ENCODE data around the gene THSD4.
A peak's percentile ranks its signal among the peaks of the same experiment; 100 is the strongest.
"Not testable (repeated sequence)": the region's sequence is repeated elsewhere in the genome, so short reads cannot be mapped to it uniquely, and the experiment has no call there.

THSD4 gene

GRCh38 chr15:71362556-71362955 is 247.3 kb downstream of the THSD4 start:
- no peak for DNase-seq

DNA sequence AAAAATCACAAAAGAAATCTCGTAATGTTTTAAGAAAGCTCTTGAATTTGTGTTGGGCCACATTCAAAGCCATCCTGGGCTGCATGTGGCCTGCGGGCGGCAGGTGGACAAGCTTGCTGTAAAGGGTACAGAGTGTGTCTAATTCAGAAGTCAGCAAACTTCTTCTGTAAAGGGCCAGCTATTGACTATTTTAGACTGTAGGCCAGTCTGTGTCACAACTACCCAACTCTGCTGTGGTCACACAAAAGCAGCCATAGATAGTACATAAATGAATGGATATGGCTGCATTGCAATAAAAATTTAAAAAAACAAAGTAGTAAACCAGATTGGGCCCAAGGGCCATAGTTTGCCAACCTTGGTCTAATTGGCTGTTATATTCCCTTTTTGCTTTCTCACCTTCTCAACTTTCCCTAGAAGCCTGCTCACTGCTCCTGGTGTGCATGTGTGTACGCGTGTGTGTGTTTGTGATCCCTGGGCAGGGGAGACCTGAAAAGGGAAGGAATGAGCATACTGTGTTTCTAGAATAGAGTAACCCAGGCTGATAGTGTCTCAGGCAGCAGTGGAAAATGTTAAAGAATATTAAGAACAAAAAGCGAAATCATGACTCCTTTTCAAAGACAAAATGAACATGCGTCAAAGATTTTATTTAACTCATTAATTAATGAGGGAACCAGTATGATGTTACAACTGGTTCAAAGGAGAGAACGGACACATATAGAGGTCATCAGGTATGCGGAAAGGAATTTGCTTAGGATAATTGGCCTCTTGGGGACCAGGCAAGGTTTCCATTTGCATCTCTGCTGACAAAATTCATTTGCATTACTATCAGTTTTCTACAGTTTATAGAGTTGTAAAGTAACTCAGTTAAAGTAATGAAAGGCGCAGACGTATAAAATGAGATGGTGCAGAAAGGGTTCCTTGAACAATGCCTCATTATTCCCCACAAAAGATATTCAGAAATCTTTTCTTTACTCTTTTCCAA is 248.0 kb downstream of the THSD4 start:
- DNase-seq, result no peak

DNA sequence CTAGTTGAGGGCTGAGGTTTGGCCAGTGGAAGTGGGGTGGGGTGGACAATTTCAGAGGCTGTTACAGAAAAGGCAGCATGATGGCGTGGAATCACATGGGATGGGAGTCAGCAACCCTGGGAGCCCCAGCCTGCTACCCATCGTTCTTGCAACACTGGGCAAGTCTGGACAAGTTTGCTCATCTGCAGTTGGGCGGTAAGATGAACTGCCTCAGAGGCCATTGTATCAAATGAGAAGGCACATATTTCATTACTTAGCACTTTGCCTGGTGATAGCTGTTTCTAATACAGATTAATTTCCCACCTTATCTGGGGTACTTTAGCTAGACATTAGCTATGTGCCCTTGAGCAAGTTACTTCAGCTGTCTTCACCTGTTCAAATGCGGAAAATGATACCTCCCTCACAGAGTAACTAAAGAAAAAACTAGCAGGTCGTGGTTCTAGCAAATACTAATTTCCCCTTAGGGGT is 248.9 kb downstream of the THSD4 start:
- no peak for DNase-seq

GRCh38 chr15:71366522-71366921 is 251.3 kb downstream of the THSD4 start:
- DNase-seq, result no peak

GRCh38 chr15:71366926-71367325 is 251.7 kb downstream of the THSD4 start:
- DNase-seq, result peak; percentile 15

GRCh38 chr15:71367737-71368136 is 252.5 kb downstream of the THSD4 start:
- DNase-seq, result not testable (repeated sequence)

DNA sequence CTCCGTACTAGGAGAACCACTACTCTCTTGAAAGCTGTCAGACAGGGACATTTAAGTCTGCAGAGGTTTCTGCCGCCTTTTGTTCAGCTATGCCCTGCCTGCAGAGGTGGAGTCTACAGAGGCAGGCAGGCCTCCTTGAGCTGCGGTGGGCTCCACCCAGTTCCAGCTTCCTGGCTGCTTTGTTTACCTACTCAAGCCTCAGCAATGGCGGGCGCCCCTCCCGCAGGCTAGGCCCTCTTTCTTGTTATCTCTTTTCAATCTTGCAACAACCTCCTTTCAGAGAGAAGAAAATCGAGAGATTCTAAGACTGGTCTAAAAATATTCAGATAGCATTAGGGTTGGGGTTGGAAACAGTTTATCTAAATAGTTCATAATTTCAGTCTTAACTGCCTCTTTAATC is 257.5 kb downstream of the THSD4 start:
- not testable (repeated sequence) for DNase-seq

- DNase-seq, result no peak
These were observed 258.6 kb downstream of the THSD4 start for GRCh38 chr15:71373917-71374316.

DNA sequence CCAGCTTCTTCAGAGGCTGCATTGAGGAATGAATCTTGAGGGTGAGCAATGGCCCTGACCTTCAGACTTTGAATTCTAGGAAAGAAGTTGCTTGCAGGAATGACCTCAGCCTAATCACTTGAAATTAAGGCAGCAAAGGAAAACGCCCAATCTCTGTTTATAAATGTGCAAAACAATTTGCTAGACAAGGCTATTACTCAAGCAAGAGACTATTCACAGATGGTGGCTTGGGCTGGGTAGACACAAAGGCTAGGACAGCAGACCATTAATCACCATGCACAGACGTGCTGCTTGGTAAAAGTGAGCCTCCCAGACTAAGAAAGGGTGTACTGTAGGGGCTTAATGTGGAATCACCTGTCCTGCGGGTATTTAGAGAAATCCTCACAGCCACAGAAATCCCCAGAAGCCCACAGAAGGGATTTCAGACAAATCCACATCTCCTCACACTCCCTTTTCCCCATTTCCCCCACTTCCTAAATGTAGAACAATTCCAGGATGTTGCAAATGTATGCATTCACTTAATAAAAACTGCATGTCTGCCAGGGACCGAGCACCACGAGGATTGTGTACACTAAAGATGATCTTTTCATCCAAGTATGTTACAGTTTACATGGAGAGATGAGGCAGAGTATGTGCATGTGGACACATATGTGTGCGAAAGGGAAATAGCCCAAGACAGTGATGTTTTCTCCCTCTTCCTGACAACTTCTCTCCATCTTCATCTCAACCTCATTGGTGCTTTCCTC is 259.5 kb downstream of the THSD4 start:
- DNase-seq, result no peak

DNA sequence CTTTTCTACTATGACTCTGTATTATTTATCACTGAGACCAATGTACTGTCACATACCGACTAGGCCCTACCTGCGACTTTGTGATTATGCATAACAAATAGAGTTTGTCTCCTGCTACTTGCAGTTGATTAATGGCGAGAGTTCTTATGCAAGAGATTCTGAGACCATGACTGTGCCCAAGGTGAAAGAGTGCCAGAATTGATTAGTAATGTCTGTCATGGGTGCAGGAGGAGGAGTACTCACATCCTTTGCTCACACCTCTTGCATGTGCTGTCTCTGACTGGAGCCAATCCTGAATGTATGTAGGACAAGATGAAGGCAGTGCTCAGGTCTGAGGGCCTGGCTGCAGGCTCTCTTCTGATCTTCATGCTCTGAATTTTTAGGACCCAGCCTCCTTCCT is 260.7 kb downstream of the THSD4 start:
- DNase-seq, result no peak

DNA sequence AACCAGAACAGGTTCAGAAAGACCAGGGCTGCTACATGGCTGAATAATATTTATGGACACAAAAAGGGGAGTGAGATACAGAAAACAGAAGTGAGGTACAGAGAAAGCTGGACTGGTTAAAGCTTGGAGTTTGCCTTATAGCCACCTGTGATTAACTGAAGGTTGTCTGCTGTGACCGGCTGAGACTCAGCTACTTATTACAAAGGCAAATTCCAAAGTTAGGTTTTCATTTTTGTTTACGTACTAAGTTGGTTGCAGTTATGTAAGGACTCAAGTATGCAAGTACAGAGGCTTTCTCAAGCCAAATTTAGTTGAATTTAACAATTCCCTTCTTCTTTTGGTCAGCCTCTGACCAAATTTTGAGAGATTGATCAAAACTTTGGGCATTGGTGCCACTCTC is 264.6 kb downstream of the THSD4 start:
- DNase-seq, result no peak

GRCh38 chr15:71380345-71380744 is 265.1 kb downstream of the THSD4 start:
- no peak for DNase-seq

- DNase-seq, result no peak
These were observed 269.2 kb downstream of the THSD4 start for GRCh38 chr15:71384501-71384900.

- DNase-seq, result peak; percentile 65
These were observed 269.8 kb downstream of the THSD4 start for GRCh38 chr15:71385026-71385425.

DNA sequence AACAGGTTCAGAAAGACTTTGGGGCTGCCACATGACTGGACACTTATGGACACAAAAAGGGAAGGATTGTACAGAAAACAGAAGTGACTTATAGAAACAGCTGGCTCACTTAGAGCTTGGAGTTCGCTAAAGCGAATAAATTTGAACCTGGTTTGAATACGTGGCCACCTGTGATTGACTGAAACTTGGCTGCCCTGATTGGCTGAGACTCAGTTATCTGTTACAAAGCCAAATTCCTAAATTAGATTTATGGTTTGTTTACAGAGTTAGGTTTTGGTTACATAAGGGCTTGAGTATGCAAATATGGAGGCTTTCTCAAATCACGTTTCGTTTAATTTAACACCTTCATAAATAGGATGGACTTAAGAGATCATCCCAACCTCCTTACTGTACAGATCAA is 270.2 kb downstream of the THSD4 start:
- DNase-seq, result no peak

DNA sequence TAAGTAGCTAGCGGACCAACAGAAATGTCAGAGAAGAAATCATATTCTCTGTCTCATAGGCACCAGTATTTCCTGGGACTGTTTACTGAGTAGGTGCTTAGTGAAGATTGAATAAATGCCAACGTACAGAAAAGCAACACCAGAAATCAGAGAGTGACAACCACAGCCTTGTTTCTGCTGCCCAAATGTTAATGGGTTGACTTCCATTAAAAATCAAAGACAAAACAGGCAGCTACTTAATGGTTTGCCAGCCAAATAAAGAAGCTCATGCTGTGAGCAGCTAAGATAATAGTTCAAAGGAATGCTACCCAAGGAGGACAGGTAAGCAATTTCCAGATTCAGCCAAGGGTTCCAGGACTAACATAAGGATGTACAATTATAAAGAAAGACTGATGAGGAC is 270.7 kb downstream of the THSD4 start:
- no peak for DNase-seq

DNA sequence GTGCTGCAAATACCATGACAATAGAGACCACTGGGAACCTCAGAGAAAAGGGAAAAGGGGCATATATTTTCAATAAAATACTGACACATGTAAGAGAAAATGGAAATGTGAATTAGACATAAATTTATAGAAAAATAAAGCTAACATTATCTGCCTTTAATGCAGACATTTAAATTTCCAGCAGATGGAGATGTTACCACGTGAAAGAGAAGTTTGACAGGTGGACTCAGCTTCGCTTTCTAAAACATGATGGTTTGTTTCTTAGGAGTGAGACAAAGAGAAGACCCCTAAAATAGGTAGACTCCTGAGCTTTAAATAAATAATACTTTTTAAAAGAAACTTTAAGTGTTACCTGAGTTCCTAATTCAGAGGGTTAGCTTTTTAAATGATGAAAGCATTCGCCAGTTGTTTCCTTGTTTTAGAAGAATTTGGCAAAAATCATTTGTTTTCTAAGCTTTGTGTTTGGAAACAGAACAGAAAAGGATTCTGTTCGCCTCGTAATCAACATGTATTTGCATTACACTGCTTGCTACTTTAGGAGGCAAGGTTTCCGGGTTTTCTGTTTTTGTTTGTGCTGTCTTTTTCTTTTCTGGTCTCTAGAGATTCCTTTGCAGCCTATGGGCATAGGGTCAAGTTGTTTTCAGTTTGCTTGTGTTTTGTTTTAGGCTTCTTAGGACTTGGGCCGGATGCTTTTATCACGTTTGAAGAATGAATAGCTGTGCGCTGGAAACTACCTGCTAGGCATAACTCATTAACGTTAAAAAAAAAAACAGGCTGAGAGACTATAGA is 271.4 kb downstream of the THSD4 start:
- peak; percentile 66 for DNase-seq

DNA sequence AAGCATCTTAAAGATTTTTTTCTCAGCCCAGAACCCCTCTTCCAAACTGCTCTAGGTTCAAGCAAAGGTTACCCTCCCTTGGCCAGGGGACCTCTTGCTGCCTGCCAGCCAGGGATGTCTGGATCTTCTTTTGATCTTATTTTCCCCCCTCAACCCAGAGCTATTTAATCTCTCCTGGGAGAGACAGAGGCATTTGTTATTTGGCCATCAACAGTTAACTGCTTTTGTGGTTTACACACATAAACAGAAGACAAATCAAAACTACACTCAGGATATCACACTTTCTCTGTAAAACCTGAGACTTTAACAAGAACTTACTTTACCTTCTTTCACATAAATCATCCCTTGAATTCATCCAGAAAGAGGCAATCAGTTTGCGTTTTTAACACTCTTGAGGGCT is 272.5 kb downstream of the THSD4 start:
- no peak for DNase-seq

- DNase-seq, result no peak
These were observed 274.8 kb downstream of the THSD4 start for GRCh38 chr15:71390096-71390495.

DNA sequence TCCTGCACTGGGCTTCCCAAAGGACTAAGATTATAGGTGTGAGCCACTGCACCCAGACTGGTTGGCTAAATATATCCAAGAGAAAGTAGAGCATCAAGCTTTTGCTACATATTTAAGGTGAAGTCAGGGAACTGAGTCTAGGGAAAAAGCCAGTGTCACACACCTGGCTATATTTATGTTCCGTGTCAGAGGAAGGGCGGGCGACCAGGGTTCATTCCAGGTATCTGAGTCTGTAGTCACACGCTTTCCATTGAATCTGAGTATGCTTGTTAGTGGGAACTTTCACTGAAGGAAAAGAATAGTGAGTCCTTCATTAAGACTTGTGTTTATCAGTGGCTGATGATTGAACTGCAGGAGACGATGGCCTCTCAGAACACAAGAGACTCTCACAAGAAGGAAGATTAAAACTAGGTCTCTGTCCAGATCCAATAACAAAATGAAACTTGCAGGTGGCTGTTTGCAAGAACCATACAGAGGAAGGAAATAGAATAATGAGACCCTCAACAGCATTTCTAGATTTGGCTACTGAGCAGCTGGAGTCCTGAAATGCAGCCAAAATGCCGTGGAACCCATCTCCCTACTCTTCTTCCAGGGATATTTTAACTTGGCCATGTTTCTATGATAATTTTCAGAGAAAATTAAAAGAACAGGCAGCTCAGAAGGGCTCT is 276.3 kb downstream of the THSD4 start:
- DNase-seq, result no peak

DNA sequence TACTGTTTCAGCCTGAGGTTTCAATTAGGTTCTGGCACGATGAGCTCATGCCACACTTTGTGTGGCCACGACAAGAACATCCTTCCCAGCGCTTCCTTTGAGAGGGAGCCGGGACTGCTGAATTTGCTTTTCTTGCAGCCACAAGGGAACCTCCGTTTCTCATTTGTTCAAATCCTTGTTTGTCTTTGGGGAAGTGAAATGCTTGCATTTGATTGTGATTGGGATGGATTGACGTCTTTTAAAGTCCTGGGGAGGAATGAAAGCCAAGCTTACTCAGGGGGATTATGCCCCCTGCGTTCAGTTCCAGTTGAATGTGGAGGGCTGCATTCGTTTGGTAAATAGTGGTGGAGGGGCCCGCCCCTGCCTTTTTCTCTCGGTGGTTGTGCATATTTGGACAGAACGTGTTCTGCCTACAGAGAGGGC is 277.6 kb downstream of the THSD4 start:
- DNase-seq, result peak; percentile 54

DNA sequence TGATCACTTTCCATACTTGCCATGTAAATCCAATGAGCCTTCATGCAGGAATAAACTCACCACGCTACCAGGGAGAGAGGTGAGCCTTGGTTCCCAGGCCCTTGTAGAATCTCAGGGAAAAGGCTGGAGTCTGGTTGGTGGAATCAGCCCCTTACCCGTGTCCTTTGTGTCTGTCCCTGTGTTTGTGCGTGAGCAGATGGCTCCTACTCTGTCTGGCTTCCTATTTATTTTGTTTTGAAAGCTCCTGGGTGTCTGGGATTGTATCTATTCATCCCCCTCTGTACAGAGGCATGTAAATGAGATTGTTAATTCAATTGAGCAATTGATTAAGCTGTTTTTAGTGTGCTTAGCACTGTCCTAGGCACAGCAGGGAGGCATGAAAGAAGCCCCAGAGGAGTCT is 278.1 kb downstream of the THSD4 start:
- DNase-seq, result no peak
